CD4-positive, alpha-beta T cell treated with Interleukin-2 at 100 ng/mL for 4 hours (primary cell): ENCODE results near the gene ALDOA.

Experiments used
- DNase-seq: peaks from one replicate; pipeline ENCODE4 v3.0.0-alpha.2; 2020; ENCODE audit warnings: low spot score

Gene ALDOA

GRCh38 chr16:30069611-30070462 is 4.3 kb downstream of the ALDOA start:
- no peak for DNase-seq

DNA sequence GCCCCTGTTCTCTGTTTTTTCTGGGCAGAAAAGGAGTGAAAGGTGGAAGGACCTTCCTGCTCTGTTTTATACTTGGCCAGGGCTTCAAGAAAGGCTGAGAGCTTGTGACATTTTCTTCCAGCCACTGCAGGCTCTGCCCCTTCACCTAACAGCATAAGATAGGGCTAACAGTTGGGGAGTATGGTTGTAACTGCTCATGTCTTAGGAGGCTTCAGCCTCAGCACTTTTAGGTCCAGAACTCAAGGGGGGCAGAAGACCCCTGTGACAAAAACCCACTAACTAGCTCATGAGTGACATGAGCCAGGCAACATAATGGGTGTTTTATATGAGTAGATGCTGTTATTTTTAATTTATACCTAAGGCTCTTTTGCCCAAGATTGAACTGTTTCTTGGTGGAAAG is 4.9 kb downstream of the ALDOA start:
- DNase-seq = no peak

GRCh38 chr16:30075503-30076275 is 10.1 kb downstream of the ALDOA start, which contains the start of gene PPP4C:
Gene PPP4C, plus strand, starts transcription at chr16:30075994. Its CDS starts 384 bp downstream, at chr16:30076378.
- peak; percentile 84 for DNase-seq

- no peak for DNase-seq
These were observed 10.8 kb downstream of the ALDOA start for GRCh38 chr16:30076276-30076791.

- no peak for DNase-seq
These were observed 12.1 kb downstream of the ALDOA start for GRCh38 chr16:30077656-30078055.

- no peak for DNase-seq
These were observed 13.2 kb downstream of the ALDOA start for GRCh38 chr16:30078744-30079143.

DNA sequence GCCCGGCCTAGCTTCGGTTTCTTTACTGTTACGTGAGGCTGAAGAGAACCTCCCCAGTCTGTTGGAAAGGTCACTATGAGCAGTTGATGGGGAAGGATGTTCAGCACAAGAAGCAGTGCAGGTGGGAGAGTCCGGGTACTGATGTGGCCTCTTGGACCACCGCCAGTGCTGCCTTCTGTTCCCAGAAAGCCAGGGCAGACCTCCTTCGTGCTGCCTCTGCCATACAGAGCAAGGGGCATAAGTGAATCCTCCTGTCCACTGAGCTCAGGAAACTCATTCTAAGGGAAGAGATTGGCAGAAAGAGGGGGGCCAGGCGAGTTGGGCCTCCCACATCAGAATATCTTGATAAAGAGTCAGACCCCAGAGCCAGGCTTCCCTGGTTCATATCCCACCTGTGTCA is 13.9 kb downstream of the ALDOA start:
- no peak for DNase-seq

- no peak for DNase-seq
These were observed 17.1 kb downstream of the ALDOA start for GRCh38 chr16:30082545-30083090.

DNA sequence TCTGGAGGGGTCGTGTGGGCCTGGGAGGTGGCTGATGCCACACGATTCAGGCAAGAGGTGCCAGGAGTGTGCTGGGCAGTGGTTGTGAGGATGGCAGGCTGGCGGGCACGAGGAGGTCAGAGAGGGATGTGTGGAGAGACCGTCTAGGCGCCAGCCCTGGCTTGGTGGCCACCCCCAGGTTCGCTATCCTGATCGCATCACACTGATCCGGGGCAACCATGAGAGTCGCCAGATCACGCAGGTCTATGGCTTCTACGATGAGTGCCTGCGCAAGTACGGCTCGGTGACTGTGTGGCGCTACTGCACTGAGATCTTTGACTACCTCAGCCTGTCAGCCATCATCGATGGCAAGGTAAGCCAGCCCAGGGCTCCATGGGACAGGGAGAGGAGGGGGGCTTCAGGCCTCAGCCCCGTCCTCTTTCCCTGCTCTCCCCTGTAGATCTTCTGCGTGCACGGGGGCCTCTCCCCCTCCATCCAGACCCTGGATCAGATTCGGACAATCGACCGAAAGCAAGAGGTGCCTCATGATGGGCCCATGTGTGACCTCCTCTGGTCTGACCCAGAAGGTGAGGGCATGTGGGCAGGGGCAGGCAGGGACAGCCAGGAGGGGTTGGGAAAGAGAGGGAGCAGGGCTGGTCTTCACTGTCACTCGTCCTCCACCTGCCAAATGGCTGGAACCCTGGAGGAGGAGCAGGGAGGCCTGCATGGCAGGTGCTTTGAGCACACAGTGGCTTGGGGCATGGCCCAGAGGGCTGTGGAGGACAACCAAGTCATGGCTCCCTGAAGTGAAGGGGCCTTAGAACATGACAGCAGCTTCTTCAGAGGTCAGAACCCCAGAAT is 17.9 kb downstream of the ALDOA start:
- DNase-seq = no peak

DNA sequence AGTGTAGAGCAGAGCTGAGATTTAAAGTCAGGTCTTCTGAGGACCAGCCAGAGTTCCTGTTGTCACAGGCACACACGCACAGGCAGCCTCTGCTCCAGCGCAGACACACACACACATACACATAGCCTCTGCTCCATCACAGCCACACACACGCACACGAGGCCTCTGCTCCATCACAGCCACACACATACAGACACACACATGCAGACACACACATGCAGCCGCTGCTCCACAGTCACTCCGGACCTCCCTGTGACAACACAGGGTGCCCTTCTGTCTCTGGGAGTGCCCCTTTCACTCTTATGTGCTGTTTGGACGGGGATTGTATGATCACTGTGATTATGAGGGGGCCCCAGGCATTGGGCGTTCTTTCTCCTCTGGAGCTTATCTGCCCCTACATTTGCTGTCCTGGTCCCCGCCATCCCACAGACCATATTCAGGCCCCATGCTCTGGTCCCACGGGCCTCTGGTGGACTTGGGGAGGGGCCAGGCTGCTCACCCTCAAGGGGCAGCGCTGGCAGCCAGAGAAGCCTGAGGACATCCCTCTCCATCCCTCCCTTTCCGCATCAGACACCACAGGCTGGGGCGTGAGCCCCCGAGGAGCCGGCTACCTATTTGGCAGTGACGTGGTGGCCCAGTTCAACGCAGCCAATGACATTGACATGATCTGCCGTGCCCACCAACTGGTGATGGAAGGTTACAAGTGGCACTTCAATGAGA is 18.7 kb downstream of the ALDOA start:
- DNase-seq = no peak

GRCh38 chr16:30084816-30085159 is 19.2 kb downstream of the ALDOA start:
- no peak for DNase-seq

DNA sequence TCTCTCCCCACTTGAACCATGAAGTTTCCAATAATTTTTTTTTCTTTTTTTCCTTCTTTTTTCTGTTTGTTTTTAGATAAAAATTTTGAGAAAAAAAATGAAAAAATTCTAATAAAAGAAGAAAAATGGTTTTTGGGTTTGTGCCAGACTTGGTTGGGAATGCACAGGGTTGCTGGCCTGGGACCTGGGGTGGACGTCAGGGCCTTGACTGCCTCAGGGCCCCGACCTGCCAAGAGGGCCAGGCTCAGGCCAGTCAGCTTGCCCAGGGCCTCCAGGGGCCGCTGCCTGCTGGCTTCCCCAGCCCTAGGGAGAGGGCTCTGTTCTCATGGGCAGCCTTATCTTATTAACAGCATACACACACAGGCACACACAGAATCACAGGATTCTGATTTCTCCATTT is 19.7 kb downstream of the ALDOA start:
- DNase-seq = no peak

- DNase-seq = no peak
These were observed 20.3 kb downstream of the ALDOA start for GRCh38 chr16:30085820-30086219.

GRCh38 chr16:30086291-30087140 is 21.0 kb downstream of the ALDOA start:
- no peak for DNase-seq

GRCh38 chr16:30087181-30087898 is 21.8 kb downstream of the ALDOA start:
- no peak for DNase-seq

GRCh38 chr16:30088237-30088831 is 22.8 kb downstream of the ALDOA start:
- DNase-seq = no peak

GRCh38 chr16:30088832-30089624 is 23.5 kb downstream of the ALDOA start:
- no peak for DNase-seq

DNA sequence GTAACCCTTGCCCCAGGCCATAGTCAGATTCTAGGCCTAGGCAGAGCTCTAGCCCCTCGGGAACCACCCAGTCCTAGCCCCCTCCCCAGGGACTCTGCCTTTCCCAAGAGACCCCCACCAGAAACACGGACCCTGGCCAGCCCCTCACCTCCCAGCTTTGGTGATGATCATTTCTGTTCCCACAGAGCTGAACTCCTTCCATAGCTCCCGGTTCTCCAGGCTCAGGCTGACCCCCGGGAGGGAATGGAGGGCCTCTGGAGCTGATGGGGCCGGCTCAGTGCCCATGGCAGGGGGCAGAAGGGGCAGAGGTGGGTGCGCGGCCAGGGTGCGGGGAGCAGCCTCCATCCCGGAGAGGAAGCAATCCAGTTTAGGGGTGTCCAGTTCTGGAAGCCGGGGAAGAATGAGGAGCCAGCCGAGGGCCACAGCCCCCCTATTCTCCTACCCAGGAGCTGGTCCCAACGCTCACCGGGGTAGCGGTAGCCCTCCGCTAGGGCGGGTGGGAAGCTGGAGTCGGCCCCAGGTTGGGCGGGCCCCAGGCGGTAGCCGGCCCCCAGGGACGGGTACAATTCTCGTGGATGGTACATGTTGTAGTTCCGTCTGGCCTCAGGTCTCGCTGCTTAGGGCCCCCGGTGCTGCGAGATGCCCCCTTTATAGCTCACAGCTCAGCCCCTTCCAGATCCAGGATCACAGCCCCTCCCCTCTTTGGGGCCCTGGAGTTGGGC is 25.2 kb downstream of the ALDOA start:
- DNase-seq = no peak
